Stimulated activated CD8-positive, alpha-beta memory T cell treated with anti-CD3 and anti-CD28 coated beads, Interleukin-7, amount 100 ng/mL, for 4 hours (primary cell): ENCODE data around the gene METTL6.
"Not testable (repeated sequence)": the region's sequence is repeated elsewhere in the genome, so short reads cannot be mapped to it uniquely, and the experiment has no call there.

Experiments
- DNase-seq, 2 donors: peaks; one replicate each; pipeline ENCODE4 v3.0.0-alpha.2; 2020; ENCODE audit warnings: low read depth in 2 of 2

Gene METTL6

DNA sequence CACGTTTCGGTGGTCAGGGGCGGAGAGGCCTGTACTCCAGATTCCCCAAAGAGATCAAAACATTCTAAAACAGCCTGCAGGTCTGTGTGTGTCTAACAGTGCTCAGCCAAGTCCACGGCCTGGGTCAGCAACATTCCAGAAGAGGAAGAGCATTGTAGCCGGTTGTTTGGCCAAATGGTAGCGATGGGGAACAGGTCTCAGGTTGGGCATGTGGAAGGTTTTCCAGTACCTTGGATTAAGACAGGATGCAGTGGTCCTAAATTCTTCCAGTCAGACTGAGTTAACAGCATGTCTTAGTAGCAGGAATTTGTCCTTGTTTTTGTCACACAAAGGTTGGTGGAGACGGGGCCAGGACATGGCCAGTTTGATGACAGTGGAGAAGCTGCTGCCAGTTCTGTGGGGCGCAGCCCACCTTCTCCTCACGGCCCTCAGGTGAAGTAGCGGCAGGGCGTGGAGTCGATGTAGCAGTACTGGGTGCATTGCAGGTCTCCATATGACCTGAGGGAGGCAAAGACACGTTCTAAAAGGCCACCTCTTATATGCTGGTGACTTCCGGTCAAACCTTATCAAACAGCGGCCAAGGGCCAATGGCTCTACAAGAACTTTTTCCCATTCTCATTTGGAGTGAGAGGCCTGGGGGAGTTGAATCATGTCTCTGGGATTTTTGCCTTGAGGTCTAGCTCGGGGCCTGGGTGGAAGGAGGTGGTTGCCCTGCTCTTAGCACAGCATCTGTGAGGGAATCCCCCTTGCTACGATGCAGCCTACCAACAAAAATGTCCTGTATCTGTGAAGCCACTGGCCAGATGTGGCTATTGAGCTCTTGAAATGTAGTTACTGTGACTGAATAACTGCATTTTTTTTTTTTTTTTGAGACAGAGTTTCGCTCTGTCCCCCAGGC lies 24.1 kb upstream of the METTL6 start:
- no peak for DNase-seq

DNA sequence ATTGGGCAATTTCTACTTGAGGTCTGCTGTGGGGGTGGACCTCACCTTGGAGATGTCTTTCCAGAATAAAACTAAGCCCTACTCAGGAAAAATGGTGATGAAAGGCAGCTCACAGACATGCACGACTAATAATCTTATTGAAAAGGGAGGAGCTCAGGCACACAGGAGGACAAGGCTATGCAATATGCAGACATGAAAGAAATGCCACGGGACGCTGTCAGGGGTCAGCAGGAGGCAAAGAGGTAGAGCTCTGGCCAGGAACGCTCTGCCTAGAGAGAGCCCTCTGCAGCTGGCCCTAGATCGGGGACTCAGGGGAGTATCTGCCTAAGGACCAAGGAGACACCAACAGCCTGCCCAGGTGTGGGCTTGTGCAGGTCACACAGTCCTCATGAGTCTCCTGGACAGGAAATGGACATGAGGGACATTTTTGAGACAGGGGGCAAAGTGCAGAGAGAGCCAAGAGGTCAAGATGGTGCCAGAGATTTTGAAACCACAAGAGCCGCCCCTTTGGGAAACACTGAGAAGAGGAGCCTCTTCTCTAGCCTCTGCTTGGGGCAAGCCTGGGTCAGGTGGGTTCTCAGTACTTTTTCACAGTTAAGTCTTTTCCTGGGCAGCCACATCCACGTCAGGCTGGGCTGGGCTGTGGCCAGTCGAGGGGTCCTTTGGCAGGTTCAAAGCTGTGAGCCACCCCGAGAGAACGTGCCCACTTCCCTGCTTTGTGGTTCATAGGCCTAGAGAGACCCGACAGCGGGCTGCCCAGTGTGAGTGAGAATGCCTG lies 23.3 kb upstream of the METTL6 start:
- DNase-seq: no peak

DNA sequence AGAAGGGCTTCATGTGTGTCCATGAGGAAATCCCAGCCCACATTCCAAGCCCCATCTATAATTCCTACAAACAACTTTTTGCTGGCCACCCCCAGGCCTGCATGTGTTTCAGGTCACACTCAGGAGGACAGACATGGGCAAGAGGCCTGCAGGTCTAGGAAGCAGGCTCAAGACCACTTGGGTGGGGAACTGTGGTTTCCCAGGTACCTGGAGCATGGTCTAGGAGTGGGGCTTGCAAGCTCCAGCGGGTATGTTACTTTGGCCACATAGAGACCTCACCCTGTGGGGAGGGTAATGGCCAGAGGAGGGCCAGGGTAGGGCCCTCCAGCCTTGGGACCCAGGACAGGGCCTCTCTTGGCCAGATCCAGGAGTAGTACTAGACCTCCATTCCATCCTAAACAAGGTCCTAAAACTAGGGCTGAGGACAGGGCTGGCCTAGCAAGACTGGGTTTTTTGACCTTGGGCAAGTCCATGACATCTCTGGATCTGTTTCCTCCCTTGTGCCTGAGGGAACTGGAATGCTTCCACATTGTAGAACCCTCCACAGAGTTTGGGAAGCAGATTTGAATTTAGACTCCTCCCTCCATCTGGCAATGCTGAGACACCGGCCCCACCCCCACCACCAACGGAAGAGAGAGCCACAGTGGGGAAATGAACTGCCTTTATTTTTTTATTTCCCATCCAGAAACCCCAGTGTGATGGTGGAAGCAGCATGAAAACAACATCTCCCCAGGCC lies 22.3 kb upstream of the METTL6 start:
- no peak for DNase-seq

DNA sequence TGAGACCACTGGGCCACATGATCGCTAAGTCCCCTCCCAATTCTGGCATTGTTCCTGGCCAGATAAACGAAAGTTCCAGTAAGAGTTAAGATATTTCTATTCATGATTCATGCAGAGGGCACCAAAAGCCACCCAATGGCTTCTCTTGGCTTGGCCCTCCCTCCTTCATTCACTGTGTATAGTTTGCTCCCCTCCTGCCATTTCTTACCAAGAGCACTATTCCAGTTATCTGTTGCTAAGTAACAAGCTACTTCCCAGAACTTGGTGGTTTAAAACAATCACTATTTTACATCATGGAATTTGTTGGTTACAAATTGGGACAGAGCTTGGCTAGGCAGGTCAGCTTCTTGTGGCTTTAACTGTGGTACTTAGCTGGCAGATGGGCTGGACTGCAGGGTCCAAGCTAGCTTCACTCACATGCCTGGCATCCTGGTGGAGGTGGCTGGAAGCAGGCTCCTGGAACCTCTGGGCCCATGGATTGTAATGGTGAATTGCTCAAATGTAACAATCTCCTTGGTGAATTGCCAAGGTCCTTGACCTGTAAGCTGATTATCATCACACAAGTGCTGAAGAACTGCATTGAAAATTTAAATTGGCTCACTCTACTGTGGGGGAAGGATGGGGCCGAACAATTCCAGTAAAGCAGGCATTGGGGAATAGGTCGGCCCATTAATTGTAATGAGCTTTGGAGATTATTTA lies 16.6 kb upstream of the METTL6 start:
- DNase-seq: no peak

DNA sequence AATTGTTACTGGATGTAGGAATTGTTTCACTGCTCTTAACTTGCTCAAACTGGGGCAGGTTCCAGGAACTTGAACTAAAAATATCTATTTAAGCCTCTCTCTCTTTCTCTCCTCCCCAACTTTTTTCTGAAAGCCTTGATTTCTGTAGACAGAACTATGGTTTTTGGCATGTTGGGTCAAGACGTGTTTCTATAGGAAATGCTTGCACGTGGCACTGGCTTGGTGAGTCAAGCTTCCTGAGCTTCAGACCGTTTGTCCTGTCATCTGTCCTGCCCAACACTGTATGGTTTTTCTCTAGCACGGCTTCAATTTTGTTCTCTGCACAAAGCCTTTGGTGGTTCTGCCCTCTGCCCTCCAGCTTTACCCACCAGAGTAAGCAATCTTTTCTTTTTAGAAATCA lies 13.5 kb upstream of the METTL6 start:
- no peak for DNase-seq

DNA sequence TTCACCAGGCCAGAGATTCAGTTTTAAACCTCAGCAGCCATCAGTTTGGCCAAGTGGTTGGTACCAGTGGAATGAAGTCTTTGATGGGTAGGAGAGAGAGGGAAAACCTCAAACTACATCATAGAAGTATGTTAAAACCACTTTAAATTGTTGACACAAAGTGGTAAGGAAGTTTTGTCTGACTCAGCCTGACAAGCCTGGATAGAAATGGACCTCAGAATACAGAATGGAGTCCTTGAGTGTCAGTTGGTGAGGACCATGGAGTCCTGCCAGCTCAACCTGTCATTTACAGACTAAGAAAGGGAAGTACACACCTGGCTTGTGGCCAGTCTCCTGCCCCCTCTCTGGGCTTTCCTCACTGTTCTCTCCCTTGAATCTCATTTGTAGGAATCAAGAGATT lies 12.1 kb upstream of the METTL6 start:
- DNase-seq: no peak

DNA sequence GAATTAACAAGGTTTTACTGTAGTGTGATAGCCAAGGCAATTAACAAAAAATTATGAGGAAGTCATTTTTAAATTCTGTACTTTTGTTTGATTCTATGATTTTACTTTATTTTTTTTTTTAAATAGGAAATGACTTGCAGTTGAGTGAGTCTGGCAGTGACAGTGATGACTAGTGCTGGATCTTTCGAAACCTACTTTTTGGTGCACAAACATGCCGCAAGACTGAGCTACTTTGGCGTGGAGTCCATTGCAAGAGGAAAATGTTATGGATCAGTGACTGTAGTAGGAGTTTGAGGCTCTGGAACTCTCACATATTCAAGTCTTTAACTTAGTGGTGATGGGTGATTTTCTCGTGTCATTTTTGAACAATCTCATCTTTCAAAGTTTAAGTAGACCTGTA lies 11.6 kb upstream of the METTL6 start:
- no peak for DNase-seq

DNA sequence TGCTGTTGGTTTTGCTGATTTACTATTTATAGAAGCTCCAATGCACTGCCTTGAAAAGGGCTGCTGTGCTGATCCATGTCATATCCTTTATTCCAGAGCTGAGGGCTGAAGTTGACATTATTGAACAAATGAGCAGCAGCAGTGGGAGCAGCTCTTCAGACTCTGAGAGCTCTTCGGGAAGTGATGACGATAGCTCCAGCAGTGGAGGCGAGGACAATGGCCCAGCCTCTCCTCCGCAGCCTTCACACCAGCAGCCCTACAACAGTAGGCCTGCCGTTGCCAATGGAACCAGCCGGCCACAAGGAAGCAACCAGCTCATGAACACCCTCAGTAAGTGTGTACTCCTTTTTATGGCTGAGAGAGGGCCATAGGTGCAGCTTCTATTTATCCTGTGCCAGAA lies 8.9 kb upstream of the METTL6 start:
- no peak for DNase-seq

DNA sequence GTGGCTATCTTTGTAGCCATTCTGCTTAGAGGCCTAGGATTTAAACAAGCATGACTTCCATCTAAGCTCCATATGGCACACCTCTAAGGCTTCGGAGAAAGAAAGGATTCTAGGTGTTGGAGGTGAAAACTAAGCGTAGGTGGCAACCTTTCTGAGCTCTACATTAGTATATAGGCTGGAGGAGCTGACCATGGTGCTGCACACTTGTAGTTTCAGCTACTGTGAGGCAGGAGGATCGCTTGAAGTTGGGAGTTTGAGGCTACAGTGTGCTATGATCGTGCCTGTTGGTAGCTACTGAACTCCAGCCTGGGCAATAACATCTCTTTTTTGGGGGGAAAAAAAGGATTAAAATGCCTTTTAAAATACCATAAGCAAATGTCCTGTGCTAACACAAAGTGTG lies 7.4 kb upstream of the METTL6 start:
- DNase-seq: no peak

DNA sequence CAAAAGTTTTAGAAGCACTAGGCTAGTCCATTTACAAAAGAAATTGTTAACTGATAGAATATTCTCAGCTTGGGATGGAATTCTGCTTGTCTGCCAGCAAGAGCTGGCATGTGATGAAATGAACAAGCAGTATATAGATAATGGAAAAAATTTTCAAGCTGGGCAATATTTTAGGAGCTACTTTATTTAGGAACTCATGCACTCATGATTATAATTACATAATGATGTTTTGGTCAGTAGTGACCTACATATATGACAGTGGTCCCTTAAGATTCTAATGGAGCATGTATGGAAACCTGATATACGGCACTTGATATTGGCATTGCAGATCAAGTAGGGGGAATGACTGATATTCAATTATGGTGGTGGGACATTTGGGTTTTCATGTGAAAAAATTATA lies 6.2 kb upstream of the METTL6 start:
- no peak for DNase-seq

DNA sequence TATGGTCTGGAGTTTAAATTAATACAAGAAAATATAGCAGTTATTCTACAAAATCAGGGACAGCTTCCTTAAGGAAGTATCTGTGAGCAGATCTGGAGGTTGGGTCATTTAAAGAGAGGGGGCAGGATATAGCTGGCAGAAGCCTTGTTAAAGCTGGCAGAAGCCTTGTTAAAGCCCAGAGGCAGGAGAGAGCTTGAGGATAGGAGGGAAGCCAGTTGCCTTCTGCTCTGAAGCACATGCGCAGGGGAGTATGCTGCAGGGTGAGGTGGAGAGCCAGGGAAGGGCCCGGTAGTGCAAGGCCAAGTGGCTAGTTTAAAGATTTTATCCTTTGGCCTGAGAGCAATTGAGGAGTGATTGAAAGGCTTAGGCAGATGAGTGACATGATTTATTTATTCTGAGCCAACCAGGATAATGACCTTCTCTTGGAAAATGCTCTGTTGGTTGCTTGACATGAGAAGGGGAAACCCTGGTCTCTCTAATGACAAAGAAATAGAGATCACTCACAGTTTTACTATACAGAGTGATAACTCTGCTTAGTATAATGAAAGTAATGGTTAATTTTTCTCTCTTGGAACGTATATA lies 4.0 kb upstream of the METTL6 start:
- no peak for DNase-seq

DNA sequence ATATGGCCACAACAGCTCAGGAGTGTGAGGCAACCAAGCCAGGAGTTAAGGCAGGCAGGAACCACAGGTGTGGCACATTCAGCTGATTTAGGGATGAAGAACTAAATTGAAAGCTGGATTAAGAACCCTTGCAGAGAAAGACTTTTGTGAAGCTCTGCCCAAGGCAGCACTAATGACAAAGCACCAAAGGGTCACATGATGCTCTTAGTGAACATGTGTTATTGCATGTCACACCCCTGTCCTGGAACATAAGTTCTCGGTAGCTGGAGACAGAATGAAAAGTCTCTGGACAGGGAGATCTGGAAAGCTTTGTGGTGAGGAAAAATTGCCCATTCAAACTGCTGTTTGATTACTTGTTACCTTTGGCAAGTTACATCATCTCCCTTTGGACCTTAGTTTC lies 3.3 kb upstream of the METTL6 start:
- no peak for DNase-seq

DNA sequence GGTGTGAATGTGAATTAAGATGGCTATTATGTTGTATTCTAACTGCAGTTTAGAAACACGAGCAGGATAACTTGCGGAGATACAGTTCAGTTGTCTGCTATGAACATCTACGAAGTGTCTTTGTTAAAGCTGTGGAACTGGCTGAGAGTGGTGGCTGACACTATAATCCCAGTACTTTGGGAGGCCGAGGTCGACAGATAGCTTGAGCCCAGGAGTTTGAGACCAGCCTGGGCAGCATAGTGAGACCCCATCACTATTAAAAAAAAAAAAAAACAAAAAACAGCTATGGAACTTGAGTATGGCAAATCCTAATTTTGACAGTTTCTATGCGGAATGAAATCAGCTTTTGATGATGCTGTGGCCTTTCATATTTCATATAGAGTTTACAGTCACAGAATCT lies 1.7 kb upstream of the METTL6 start:
- DNase-seq: no peak

DNA sequence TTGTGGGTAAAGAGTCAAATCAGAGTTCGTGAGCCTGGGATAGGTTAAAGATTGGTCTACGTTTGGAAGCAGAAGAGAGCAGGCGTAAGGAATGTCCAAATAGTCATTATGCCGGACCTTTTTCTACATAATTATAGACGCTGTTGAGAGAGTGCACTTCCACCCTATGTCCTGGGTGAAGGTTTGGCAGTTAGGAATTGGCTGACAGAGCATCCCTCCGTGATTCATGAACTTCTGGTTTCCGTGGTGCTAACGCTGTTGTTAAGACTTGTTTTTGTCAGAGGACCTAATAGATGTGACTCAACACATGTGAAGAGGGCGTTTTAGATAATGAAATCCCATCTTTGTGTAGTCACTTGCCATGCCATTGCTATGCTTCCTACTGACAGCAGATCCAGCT lies 1.2 kb upstream of the METTL6 start:
- no peak for DNase-seq

DNA sequence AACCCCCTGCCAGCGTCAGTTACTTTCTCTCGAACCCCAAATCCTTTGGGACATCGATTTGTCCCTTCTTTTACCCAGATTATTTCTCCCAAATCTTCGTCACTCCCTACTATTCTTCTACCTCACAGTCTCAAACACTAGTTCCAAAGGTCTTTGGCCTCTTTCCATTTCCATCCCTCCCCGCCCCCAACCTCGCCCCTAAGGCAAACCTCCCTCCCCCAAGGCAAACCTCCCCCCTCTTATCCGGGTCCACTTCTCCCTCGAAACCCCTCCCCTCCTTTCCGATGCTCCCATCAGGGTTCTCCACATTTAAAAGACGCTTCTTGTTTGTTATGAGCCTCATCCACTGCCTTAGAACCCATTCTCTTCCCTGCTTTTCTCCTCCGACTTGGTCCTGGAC lies 637 bp upstream of the METTL6 start:
- DNase-seq: no peak

DNA sequence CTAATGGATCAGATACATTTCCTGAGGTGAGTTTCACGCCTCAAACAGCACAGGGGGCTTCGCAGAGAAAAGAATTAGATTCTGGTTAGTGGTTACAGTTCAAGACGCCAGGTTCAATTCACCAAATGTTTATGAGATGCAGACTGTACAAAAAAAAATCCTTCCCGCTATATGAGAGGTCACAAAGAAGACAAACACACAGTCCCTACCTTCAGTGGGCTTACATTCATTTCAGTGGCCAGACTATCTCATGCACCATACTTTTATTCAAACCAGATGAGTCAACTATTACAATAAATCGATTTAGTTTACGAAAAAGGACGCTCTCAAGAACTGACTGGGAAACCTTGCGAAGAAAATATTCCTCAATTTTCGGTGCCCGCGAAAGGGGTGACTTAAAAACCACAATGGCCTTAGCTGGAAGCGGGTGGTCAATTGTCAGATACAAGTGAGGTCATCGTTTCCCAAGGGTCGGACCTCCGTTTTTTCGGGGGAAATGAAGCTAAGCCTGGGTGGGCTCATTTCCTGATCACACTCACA lies 695 bp downstream of the METTL6 start:
- no peak for DNase-seq

DNA sequence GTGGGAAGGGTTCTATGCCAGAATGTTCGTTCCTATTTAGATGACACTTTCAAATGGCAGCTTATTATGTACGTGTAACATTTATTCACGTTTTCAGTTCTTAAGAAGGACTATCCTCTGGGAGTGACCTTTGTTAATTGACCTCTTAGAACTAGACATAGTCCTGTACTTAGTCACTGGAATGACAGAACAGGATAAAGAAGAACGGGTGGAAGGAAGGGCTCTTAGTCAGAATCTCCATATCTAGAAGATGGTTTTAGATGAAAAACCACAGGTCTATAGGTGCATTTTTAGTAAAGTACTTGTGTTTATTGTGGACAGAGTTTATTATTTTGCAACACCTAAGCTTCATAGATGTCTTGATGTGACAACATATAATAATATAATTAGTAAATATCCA lies 6.5 kb downstream of the METTL6 start:
- DNase-seq: no peak

DNA sequence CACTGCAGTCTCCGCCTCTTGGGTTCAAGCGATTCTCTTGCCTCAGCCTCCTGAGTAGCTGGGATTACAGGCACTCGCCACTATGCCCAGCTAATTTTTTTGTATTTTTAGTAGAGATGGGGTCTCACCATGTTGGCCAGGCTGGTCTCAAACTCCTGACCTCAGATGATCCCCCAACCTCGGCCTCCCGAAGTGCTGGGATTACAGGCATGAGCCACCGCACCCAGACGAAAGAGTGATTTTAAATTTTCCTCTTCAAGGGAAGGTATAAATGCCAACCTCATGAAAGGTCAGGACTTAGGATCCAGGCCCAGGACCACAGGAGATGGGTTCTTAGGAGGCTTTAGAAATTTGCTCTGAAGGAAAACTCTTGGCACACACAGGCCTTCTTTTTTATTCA lies 16.4 kb downstream of the METTL6 start:
- not testable (repeated sequence) for DNase-seq

DNA sequence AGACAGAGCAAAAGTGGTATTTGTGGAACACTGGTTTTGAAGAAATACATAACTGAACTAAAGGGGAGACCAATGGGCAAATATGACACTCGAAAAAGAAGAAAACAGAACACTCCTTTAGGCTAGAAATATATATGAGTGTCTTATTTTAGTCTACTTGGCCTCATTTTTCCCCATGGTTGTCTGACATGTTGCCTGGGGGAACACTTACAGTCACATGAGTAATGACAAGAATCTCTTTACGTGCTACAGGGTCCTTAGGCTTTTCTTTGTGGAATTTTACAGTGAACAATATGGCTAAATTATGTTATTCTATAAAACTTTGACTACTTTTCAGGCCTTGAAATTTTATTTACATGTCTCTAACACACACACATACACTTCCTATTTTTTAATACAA lies 17.6 kb downstream of the METTL6 start:
- no peak for DNase-seq

DNA sequence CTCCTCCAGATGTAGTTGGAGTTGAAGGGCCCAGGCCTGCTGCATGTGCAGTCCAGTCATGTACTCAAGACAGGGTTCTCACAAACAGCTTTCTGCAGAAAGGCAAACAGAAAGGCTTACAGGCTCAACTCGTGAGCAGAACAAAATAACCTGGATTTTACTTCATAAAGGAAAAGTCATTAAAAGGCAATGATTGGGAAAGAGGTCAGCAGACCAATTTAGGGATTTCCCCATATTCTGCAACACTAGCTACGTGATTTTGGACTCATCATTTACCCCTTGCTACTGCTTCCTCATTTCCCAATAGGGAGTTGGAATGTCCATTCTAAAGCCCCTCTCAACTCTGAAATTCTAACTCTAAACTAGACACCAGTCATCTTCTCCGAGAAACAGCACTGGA lies 18.1 kb downstream of the METTL6 start:
- DNase-seq: no peak

DNA sequence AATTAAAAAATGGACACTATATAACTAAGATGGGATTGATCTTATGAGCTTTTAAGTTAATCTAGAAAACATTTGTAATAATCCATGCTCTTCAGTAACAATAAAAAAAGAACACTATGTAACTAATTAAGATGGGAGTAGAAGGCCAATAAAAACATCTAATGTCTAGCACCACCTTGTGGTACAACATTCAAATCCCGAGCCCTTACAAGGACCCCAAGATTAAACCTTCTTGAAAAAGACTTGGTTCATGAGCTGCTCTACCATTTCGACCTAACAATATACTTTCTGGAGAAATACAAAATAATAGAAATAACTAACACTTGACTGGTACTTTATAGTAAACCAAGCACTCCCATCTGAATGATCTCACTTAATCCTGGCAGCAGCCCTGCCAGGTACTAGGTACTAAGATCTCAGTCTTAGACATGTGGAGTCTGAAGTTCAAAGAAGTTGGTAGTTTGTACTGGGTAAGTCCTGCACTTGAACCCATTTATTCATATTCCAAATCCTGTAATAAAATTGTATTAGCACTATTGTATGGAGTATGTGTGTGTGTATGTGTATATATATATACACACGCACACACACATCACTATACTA lies 21.8 kb downstream of the METTL6 start:
- DNase-seq: no peak
